ENCODE measurements around the gene CNTNAP5. TPM values are rescaled to one million over a fixed set of nuclear protein-coding genes. Genes with fewer than 3 reads are reported as not detected.

Gene CNTNAP5
- total and polyA plus RNA-seq, 9 of the 15 experiments (the other 6 are each of a cell fraction or from before 2014, with no cell fraction given): not detected

GRCh38 chr2:124171472-124172063 is 146.5 kb downstream of the CNTNAP5 start (continued):
- TF ChIP-seq ZNF239 (CRISPR knock-in tag; IDR thresholded peaks at IDR 0.05): no peak
- no peak for TF ChIP-seq ZNF3 (CRISPR knock-in tag; IDR thresholded peaks at IDR 0.05)
- no peak for TF ChIP-seq ZBTB49 (CRISPR knock-in tag; IDR thresholded peaks at IDR 0.05; ENCODE audit: borderline replicate concordance)

- no peak overlapping the region for H3K4me2 ChIP-seq (ENCODE audit: insufficient read depth, low read length)
- no peak for DNase-seq (ENCODE audit: extremely low read depth in 1 of 4, low spot score in 3 of 4)
- POLR2A ChIA-PET: no interaction called here
- H3K36me3 ChIP-seq (ENCODE audit: control insufficient read depth, insufficient read depth, low read length): no peaks in the 10 kb centered on the region
- CTCF ChIA-PET (ENCODE audit: low intra/inter-chr PET ratio): no interaction called here
- H3K27ac ChIP-seq (ENCODE audit: extremely low read depth, low read depth, low read length): no peak overlapping the region
- no peaks in the 10 kb centered on the region for H3K9me3 ChIP-seq (replicated peaks; ENCODE audit: control insufficient read depth, insufficient read depth, low read depth, low read length)
- no peak overlapping the region for H2AFZ ChIP-seq (ENCODE audit: low read depth, low read length)
- no peaks in the 10 kb centered on the region for H4K20me1 ChIP-seq (replicated peaks; ENCODE audit: control insufficient read depth, insufficient read depth, low read length)
- H3K4me1 ChIP-seq (replicated peaks in 1 of 2; ENCODE audit: control insufficient read depth in 2 of 2, insufficient read depth in 2 of 2, low read length in 2 of 2): no peaks in the 10 kb centered on the region
- no peaks in the 10 kb centered on the region for H3K9me1 ChIP-seq (ENCODE audit: control insufficient read depth, insufficient read depth, low read length)
- 0% methylated on average over 1 of the region's 1 CpG for WGBS (ENCODE audit: insufficient coverage, low coverage, missing lambda C conversion rate)
- H3K79me2 ChIP-seq (ENCODE audit: control insufficient read depth, insufficient read depth, low read length): no peaks in the 10 kb centered on the region
- FAIRE-seq: no peak
- intact Hi-C loops (cut with micrococcal nuclease): no loop called here
- H3K27me3 ChIP-seq (ENCODE audit: control insufficient read depth in 2 of 2, insufficient read depth in 2 of 2, low read length in 2 of 2): no peaks in the 10 kb centered on the region
- in situ Hi-C loops (cut with MboI): no loop called here
- BruUV-seq (replicated peaks): no TSS peak
- H3K4me3 ChIP-seq: no peak overlapping the region
- no peak for ATAC-seq
- no peak overlapping the region for H3K9ac ChIP-seq (ENCODE audit: insufficient read depth in 1 of 2, low read depth in 2 of 2, low read length in 2 of 2)
- TF ChIP-seq POLR3A (IDR thresholded peaks at IDR 0.05; ENCODE audit: borderline replicate concordance, extremely low read depth, insufficient read depth, insufficient read length): no peak
- TF ChIP-seq E2F4 (CRISPR knock-in tag; IDR thresholded peaks at IDR 0.05; ENCODE audit: low read depth): no peak
- TF ChIP-seq SRSF7 (optimal IDR thresholded peaks at IDR 0.05; ENCODE audit: low read depth, low read length): no peak
- no peak for TF ChIP-seq POLR2AphosphoS5 (IDR thresholded peaks at IDR 0.05; ENCODE audit: control insufficient read depth, insufficient read depth, low read depth, low read length)
- TF ChIP-seq TFAP4 (CRISPR knock-in tag; IDR thresholded peaks at IDR 0.05; ENCODE audit: borderline replicate concordance): no peak
- TF ChIP-seq GATAD2A (IDR thresholded peaks at IDR 0.05): no peak
- TF ChIP-seq POU5F1 (IDR thresholded peaks at IDR 0.05; ENCODE audit: borderline replicate concordance, low read depth, low read length, partially characterized antibody): no peak
- no peak for TF ChIP-seq ATF7 (IDR thresholded peaks at IDR 0.05)
- TF ChIP-seq FOXJ3 (CRISPR knock-in tag; IDR thresholded peaks at IDR 0.05): no peak
- no peak for TF ChIP-seq PATZ1 (CRISPR knock-in tag; IDR thresholded peaks at IDR 0.05; ENCODE audit: borderline replicate concordance)
These were observed 153.6 kb downstream of the CNTNAP5 start for GRCh38 chr2:124178719-124179118.

Measured in K562 (cell line).